ENCODE data around the gene SDHD. TPM values are rescaled to one million over a fixed set of nuclear protein-coding genes. Genes with fewer than 3 reads are reported as not detected.

SDHD gene
- total and polyA plus RNA-seq, 2 donors from 2014 or later: 111 to 288 TPM

DNA sequence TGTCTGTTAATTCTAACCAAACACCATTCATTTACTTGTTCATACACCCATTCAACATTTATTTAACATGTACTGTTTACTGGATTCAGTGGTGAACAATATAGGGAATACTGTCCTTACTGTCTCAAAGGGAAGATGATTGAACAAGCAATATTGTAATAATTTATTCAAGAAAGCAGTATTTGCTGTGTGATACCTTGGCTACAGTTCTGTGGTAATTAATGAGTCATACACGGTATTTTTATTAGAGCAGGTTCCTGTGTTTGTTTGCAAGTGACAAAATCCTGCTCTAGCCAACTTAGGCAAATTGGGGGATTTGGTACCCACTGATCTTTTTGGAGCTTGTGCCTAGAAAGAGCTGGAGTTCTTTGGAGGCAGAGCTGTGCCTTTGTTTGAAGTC is 28.6 kb upstream of the SDHD start:
- TF ChIP-seq, protein P1, sequence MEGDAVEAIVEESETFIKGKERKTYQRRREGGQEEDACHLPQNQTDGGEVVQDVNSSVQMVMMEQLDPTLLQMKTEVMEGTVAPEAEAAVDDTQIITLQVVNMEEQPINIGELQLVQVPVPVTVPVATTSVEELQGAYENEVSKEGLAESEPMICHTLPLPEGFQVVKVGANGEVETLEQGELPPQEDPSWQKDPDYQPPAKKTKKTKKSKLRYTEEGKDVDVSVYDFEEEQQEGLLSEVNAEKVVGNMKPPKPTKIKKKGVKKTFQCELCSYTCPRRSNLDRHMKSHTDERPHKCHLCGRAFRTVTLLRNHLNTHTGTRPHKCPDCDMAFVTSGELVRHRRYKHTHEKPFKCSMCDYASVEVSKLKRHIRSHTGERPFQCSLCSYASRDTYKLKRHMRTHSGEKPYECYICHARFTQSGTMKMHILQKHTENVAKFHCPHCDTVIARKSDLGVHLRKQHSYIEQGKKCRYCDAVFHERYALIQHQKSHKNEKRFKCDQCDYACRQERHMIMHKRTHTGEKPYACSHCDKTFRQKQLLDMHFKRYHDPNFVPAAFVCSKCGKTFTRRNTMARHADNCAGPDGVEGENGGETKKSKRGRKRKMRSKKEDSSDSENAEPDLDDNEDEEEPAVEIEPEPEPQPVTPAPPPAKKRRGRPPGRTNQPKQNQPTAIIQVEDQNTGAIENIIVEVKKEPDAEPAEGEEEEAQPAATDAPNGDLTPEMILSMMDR (IDR thresholded peaks at IDR 0.05; ENCODE audit: borderline replicate concordance, extremely low read depth, insufficient read depth): no peak
- FAIRE-seq (no peak), DNase-seq (no peak)
- no peaks in the 10 kb centered on the region for H3K27me3 ChIP-seq (ENCODE audit: control insufficient read depth, insufficient read depth, low read length)
- H3K4me3 ChIP-seq (ENCODE audit: low read length in 3 of 3): no peak overlapping the region
- intact Hi-C loops (cut with DNase I): no loop called here
- H3K9me3 ChIP-seq (ENCODE audit: control insufficient read depth in 2 of 3, insufficient read depth in 1 of 3, low read length in 3 of 3): no peaks in the 10 kb centered on the region
- no peaks in the 10 kb centered on the region for H3K4me1 ChIP-seq (ENCODE audit: control insufficient read depth in 2 of 3, insufficient read depth in 2 of 3, low read depth in 1 of 3, low read length in 3 of 3)
- no peak overlapping the region for H3K27ac ChIP-seq (ENCODE audit: low read depth in 2 of 2, low read length in 2 of 2)
- no peak overlapping the region for H3K9ac ChIP-seq (ENCODE audit: low read length in 3 of 3)
- H3K36me3 ChIP-seq (ENCODE audit: control insufficient read depth in 2 of 3, insufficient read depth in 3 of 3, low read length in 3 of 3): peaks cover 2 to 36% (median 3%) of the 10 kb centered on the region in 3 donors

DNA sequence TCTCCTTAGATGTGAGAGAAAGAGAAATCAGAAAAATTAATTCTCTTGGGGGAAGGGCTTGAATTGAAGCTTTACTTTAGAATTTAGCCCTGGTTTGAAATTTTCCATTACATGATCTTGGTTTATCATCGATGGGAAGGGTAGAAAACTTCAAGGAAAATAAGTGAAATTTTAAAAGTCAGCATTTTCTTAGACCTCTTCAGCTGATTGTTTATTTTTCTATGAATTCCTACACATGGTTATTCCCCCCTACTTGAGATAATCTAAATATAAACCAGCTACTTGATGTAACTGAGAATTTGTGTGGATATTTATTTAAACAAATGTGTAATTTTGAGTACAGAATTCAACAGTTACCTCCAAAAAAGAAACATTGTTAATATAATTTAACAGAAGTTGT is 23.8 kb upstream of the SDHD start:
- no peak for FAIRE-seq
- H3K27ac ChIP-seq (ENCODE audit: low read depth in 2 of 2, low read length in 2 of 2): no peak overlapping the region
- no peak overlapping the region for H3K9ac ChIP-seq (ENCODE audit: low read length in 3 of 3)
- no peaks in the 10 kb centered on the region for H3K27me3 ChIP-seq (ENCODE audit: control insufficient read depth, insufficient read depth, low read length)
- no peak for DNase-seq
- peaks cover 0 to 27% (median 4%) of the 10 kb centered on the region in 3 donors for H3K36me3 ChIP-seq (ENCODE audit: control insufficient read depth in 2 of 3, insufficient read depth in 3 of 3, low read length in 3 of 3)
- no peak overlapping the region for H3K4me3 ChIP-seq (ENCODE audit: low read length in 3 of 3)
- intact Hi-C loops (cut with DNase I): no loop called here
- H3K4me1 ChIP-seq (ENCODE audit: control insufficient read depth in 2 of 3, insufficient read depth in 2 of 3, low read depth in 1 of 3, low read length in 3 of 3): no peaks in the 10 kb centered on the region
- no peaks in the 10 kb centered on the region for H3K9me3 ChIP-seq (ENCODE audit: control insufficient read depth in 2 of 3, insufficient read depth in 1 of 3, low read length in 3 of 3)
- TF ChIP-seq, protein P1 (IDR thresholded peaks at IDR 0.05; ENCODE audit: borderline replicate concordance, extremely low read depth, insufficient read depth): no peak

DNA sequence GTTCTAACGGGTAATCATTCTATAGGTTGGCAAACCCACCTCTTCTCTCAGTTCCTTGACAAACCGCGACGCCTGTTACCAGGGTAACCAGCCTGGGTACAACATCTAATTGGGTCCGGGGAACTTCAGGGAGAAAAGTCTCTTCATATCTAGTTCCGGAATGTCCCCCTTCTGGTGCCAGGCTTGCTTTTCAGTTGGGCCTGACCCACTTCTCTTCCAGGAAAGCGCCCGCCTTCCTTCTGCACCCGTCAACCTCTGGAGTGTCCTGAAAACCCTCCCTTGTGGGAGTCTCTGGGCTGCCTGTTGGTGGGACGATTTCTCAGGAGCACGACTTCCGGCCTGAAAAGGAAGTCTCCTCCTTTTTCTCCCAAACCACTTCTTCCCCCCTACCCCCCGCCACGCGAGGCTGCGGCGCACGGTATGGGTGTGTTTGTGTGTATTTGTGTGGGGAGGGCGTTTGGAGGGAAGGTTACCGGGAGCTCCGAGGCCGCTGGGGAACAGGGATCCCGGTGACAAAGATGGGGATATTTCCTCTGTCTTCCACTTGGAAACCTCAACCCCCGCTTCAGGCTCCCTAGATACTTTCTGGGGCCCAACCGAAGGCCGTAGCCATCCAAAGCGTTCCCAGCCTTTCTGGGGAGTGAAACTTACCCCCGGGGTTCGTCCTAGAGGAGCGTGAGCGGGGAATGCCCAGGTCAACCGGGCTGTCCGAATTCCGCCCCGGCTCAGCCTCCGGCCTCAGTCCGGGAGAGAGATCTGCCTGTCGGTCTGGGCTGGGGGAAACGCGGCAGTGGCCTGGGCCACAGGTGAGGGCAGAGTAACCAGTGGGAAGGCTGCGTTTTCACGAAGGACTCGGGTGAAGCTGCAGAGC is 12.5 kb upstream of the SDHD start, which contains the start of the genes NKAPD1 and PIH1D2:
Gene NKAPD1, plus strand, starts transcription at position 359 of the 871 bp plus-strand sequence. CDS start 1,276 bp downstream, outside the sequence.
Gene PIH1D2, minus strand, starts transcription at position 77 of the 871 bp plus-strand sequence. CDS start 843 bp downstream, outside the sequence.
- H3K4me1 ChIP-seq (ENCODE audit: control insufficient read depth in 2 of 3, insufficient read depth in 2 of 3, low read depth in 1 of 3, low read length in 3 of 3): peaks cover 0 to 6% (median 3%) of the 10 kb centered on the region in 3 donors
- intact Hi-C loops (cut with DNase I): no loop called here
- H3K9me3 ChIP-seq (ENCODE audit: control insufficient read depth in 2 of 3, insufficient read depth in 1 of 3, low read length in 3 of 3): no peaks in the 10 kb centered on the region
- peaks cover 5 to 24% (median 17%) of the 10 kb centered on the region in 3 donors for H3K36me3 ChIP-seq (ENCODE audit: control insufficient read depth in 2 of 3, insufficient read depth in 3 of 3, low read length in 3 of 3)
- FAIRE-seq (no peak), DNase-seq (peak; percentile 84 to 94 (median 86))
- TF ChIP-seq, protein P1 (IDR thresholded peaks at IDR 0.05; ENCODE audit: borderline replicate concordance, extremely low read depth, insufficient read depth): no peak
- peak within 1 kb of the TSS; percentile 84 for H3K27ac ChIP-seq (ENCODE audit: low read depth in 2 of 2, low read length in 2 of 2)
- H3K9ac ChIP-seq (ENCODE audit: low read length in 3 of 3): peak within 1 kb of the TSS; percentile 77 to 96 (median 95)
- peak within 1 kb of the TSS; percentile 94 to 98 (median 97) for H3K4me3 ChIP-seq (ENCODE audit: low read length in 3 of 3)
- no peaks in the 10 kb centered on the region for H3K27me3 ChIP-seq (ENCODE audit: control insufficient read depth, insufficient read depth, low read length)

Measured in kidney (tissue), 14 donors.